GM10248 (cell line): Measurements from ENCODE around the gene TRIAP1.
A peak's percentile ranks its signal among the peaks of the same experiment; 100 is the strongest.

Experiments used
- CTCF ChIA-PET: fragments of 300-600 bp; sonication (Branson Sonifier 250); formaldehyde crosslinking; extraction: SDS; loops from one replicate; lab custom pipeline; 2021; ENCODE audit warnings: antibody characterized with exemption; lab: Yijun Ruan, JAX
- POLR2A ChIA-PET: fragments of 350-650 bp; sonication (Branson Sonifier 250); formaldehyde crosslinking; extraction: SDS; loops from one replicate; lab custom pipeline; 2020; ENCODE audit warnings: antibody characterized with exemption; lab: Yijun Ruan, JAX
- DNase-seq: peaks from one replicate; pipeline ENCODE4 v3.0.0; 2012; ENCODE audit errors: extremely low spot score
- CTCF ChIP-seq: IDR thresholded peaks from 2 replicates; pipeline ENCODE4 v1.5.1; 2012; ENCODE audit warnings: mild to moderate bottlenecking, low read depth; ENCODE audit errors: extremely low read depth, missing control alignments, control extremely low read depth

The TRIAP1 gene

GRCh38 chr12:120466560-120467315, 20.6 kb upstream of the TRIAP1 start:
- TF ChIP-seq CTCF: peak; percentile 62
- CTCF ChIA-PET: interaction anchor here (0.8 to 5.6 kb wide), 11 partner anchors 9 to 110 kb away, joined by 3 to 50 read pairs (median 9); partner anchors contain the start of genes COX6A1 and DYNLL1
- no peak for DNase-seq
- POLR2A ChIA-PET: no interaction called here

- no peak for DNase-seq
- TF ChIP-seq CTCF: no peak
- ChIA-PET CTCF (interaction anchor here (1.1 to 5.6 kb wide), 7 partner anchors 8 to 26 kb away, joined by 4 to 50 read pairs (median 22); partner anchors contain the start of gene COX6A1), POLR2A (no interaction called here)
Observed at GRCh38 chr12:120465756-120466155, 19.6 kb upstream of the TRIAP1 start.

GRCh38 chr12:120463712-120464111, 17.5 kb upstream of the TRIAP1 start:
- DNase-seq: no peak
- TF ChIP-seq CTCF: no peak
- CTCF ChIA-PET: interaction anchor here (0.8 to 3.9 kb wide), 7 partner anchors 11 to 596 kb away, joined by 3 to 24 read pairs (median 4); partner anchors contain the start of genes COX6A1, GATC and TRIAP1
- POLR2A ChIA-PET: no interaction called here

GRCh38 chr12:120462099-120462640, 16.0 kb upstream of the TRIAP1 start:
- ChIA-PET POLR2A (interaction anchor here (0.6 kb wide), 1 partner anchor 13 kb away, joined by 5 read pairs; no protein-coding TSS in a partner anchor), CTCF (interaction anchor here (1.8 to 3.9 kb wide), 4 partner anchors 9 to 23 kb away, joined by 4 to 24 read pairs (median 14); partner anchors contain the start of gene COX6A1)
- TF ChIP-seq CTCF: no peak
- no peak for DNase-seq

GRCh38 chr12:120460157-120460556, 14.0 kb upstream of the TRIAP1 start:
- POLR2A ChIA-PET: no interaction called here

More at GRCh38 chr12:120460157-120460556, 14.0 kb upstream of the TRIAP1 start:
- no peak for DNase-seq
- no peak for TF ChIP-seq CTCF
- CTCF ChIA-PET: no interaction called here
